Skeletal muscle tissue (tissue), 5 donors: Measurements from ENCODE around the gene IRF3. TPM values are rescaled to one million over a fixed set of nuclear protein-coding genes. Genes with fewer than 3 reads are reported as not detected.
A peak's percentile ranks its signal among the peaks of the same experiment; 100 is the strongest.

Experiments
- H3K27ac ChIP-seq: one replicate; pipeline ENCODE4 v1.7.0; 2013; ENCODE audit warnings: mild to moderate bottlenecking, low read depth, low read length, inconsistent platforms
- H3K27me3 ChIP-seq, 3 donors: one replicate each; pipeline ENCODE4 v1.7.0; 2013; ENCODE audit warnings: low read length in 3 of 3; ENCODE audit not compliant: control insufficient read depth in 3 of 3, insufficient read depth in 3 of 3
- H3K36me3 ChIP-seq, 3 donors: one replicate each; pipeline ENCODE4 v1.7.0; 2013; ENCODE audit warnings: low read length in 3 of 3; ENCODE audit not compliant: control insufficient read depth in 3 of 3, insufficient read depth in 3 of 3
- H3K4me1 ChIP-seq, 3 donors: one replicate each; pipeline ENCODE4 v1.7.0; 2013; ENCODE audit warnings: low read length in 3 of 3, mild to moderate bottlenecking in 3 of 3; ENCODE audit not compliant: control insufficient read depth in 3 of 3, insufficient read depth in 3 of 3
- H3K4me3 ChIP-seq, 3 donors: one replicate each; pipeline ENCODE4 v1.7.0; 2013; ENCODE audit warnings: low read length in 3 of 3
- H3K9ac ChIP-seq, 3 donors: one replicate each; pipeline ENCODE4 v1.7.0; 2013; ENCODE audit warnings: low read length in 3 of 3, mild to moderate bottlenecking in 3 of 3, moderate library complexity in 2 of 3, low read depth in 1 of 3
- H3K9me3 ChIP-seq, 3 donors: one replicate each; pipeline ENCODE4 v1.7.0; 2013; ENCODE audit warnings: low read length in 3 of 3; ENCODE audit not compliant: control insufficient read depth in 3 of 3
- small RNA-seq: library from RNA; depleted of rRNA; stranded (forward); fragments of <200 nt; gene quantifications from one replicate; pipeline ENCODE3, GENCODE V24; 2014
- total RNA-seq: library from RNA; depleted of rRNA; stranded (reverse); fragments of >200 nt; gene quantifications from one replicate; pipeline ENCODE4 v1.2.3, GENCODE V29; 2014
- donor health status: Osteomylitis.

The IRF3 gene
- total RNA-seq, 1 donor from 2014 or later, result 31.3 TPM

- Histone ChIP-seq H3K4me1 (peaks cover 0 to 12% (median 2%) of the 10 kb centered on the region in 3 donors), H3K9ac (peak overlapping the region in 1 of 3 donors; percentile 33), H3K9me3 (no peaks in the 10 kb centered on the region), H3K4me3 (peak overlapping the region in 1 of 3 donors; percentile 3), H3K27me3 (no peaks in the 10 kb centered on the region), H3K27ac (no peak overlapping the region), H3K36me3 (peaks cover 39 to 49% (median 47%) of the 10 kb centered on the region in 3 donors)
Measured at GRCh38 chr19:49613374-49613773, 52.3 kb downstream of the IRF3 start.

Small RNA genes within 50 kb of the gene (small RNA-seq; reads per million reads assigned to genes)
- not detected for gene MIR5088

Other genes starting within 250 kb of the IRF3 start
- not detected for gene PTH2, start 242.4 kb downstream of the IRF3 start, total RNA-seq
- not detected for gene GFY, start 240.5 kb downstream of the IRF3 start, total RNA-seq
- 1.0 TPM for gene SLC17A7, start 224.3 kb downstream of the IRF3 start, total RNA-seq
- 56.4 TPM for gene PIH1D1, start 214.0 kb downstream of the IRF3 start, total RNA-seq
- 20.9 TPM for gene ALDH16A1, start 212.6 kb downstream of the IRF3 start, total RNA-seq
- gene FLT3LG, start 191.6 kb downstream of the IRF3 start, total RNA-seq, result 0.52 TPM
- 4,175 TPM for gene RPL13A, start 178.2 kb downstream of the IRF3 start, total RNA-seq
- 5,888 TPM for gene RPS11, start 169.4 kb downstream of the IRF3 start, total RNA-seq
- 114 TPM for gene FCGRT, start 153.2 kb downstream of the IRF3 start, total RNA-seq
- 48.5 TPM for gene RCN3, start 137.9 kb downstream of the IRF3 start, total RNA-seq
- gene NOSIP, start 85.3 kb downstream of the IRF3 start, total RNA-seq, result 73.1 TPM
- not detected for gene PRRG2, start 84.5 kb downstream of the IRF3 start, total RNA-seq
- 3.1 TPM for gene PRR12, start 74.7 kb downstream of the IRF3 start, total RNA-seq
- 4.2 TPM for gene RRAS, start 25.7 kb downstream of the IRF3 start, total RNA-seq
- 8.4 TPM for gene SCAF1, start 23.6 kb downstream of the IRF3 start, total RNA-seq
- gene BCL2L12, start 76 bp upstream of the IRF3 start, total RNA-seq, result 4.7 TPM
- gene PRMT1, start 11.4 kb upstream of the IRF3 start, total RNA-seq, result 362 TPM
- 1.0 TPM for gene ADM5, start 23.7 kb upstream of the IRF3 start, total RNA-seq
- gene CPT1C, start 25.3 kb upstream of the IRF3 start, total RNA-seq, result 4.7 TPM
- under 0.01 TPM for gene TSKS, start 97.4 kb upstream of the IRF3 start, total RNA-seq
- 32.9 TPM for gene AP2A1, start 101.1 kb upstream of the IRF3 start, total RNA-seq
- gene FUZ, start 147.4 kb upstream of the IRF3 start, total RNA-seq, result 12.5 TPM
- gene MED25, start 152.4 kb upstream of the IRF3 start, total RNA-seq, result 11.0 TPM
- gene PTOV1, start 185.3 kb upstream of the IRF3 start, total RNA-seq, result 63.7 TPM
- gene PNKP, start 201.7 kb upstream of the IRF3 start, total RNA-seq, result 17.2 TPM
- 3.1 TPM for gene AKT1S1, start 211.5 kb upstream of the IRF3 start, total RNA-seq
- 7.3 TPM for gene TBC1D17, start 211.8 kb upstream of the IRF3 start, total RNA-seq
- 0.52 TPM for gene IL4I1, start 231.0 kb upstream of the IRF3 start, total RNA-seq